HG02852 (cell line): ENCODE measurements around the gene SERINC2.
A peak's percentile ranks its signal among the peaks of the same experiment; 100 is the strongest.
"Not testable (repeated sequence)": the region's sequence is repeated elsewhere in the genome, so short reads cannot be mapped to it uniquely, and the experiment has no call there.

Experiments
- ATAC-seq: cut with Tn5 transposase; IDR thresholded peaks from one replicate; pipeline ENCODE4 v1.9.1; 2021; ENCODE audit warnings: mild to moderate bottlenecking, moderate library complexity; ENCODE audit not compliant: unreplicated experiment

The SERINC2 gene

DNA sequence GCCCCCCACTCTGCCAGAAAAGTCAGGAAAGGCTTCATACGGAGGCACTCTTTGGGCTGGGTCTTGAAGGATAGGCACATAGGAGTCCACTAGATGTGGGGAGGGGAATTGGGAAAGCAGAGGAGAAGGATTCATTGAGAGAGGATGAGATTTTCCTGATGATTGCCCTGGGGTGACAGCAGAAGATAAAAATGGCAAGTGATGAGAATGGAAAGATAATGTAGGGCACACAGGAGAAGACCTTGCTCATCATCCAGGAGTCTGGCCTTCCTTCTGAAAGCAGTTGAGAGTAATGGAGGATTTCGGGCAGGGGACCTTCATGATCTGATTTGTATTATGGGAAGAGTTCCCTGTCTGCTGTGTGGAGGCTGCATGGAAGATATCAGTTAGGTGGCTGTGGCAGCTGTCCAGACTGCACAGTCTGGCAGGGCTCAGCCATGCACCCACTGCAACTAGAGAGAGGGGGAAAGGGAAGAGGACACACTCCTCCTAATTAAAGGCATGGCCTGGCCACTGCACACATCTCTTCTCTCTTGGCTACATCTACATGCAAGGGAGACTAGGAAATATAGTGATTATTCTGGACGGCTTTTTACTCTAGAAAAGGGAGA is 30.5 kb upstream of the SERINC2 start:
- no peak for ATAC-seq

DNA sequence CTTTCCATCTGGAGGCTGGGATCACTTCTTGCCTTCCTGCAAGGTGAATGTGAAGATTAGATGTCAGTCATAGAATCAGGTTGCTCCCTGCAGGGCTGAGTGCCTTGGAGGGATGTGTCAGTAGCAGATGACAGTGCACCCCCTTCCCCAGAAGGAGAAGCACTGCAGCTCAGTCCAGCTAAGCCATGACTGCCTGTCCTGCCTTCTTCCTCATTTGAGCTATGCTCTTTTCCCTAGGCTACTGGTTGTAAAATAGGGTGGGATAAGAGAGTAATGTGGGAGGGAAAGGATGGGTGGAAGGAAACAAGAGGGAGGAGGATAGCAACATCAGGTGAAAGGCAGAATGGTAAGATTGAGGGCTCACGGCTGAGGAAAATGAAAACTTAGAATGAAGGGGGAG is 29.0 kb upstream of the SERINC2 start:
- ATAC-seq = no peak

DNA sequence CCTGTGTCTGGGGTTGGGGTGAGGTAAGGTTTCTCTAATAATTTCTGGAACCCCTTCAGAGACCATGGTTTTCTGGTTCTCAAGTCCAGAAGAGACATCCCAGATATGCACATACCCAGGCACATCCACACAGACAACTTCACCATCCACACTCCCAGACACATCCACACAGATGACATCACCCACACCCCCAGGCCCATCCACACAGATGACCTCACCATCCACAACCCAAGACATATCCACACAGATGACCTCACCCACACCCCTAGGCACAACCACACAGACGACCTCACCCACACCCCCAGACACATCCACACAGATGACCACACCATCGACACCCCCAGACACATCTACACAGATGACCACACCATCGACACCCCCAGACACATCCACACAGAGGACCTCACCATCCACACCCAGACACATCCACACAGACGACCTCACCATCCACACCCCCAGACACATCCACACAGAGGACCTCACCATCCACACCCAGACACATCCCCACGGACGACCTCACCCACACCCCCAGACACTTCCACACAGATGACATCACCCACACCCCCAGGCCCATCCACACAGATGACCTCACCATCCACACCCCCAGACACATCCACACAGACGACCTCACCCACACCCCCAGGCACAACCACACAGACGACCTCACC is 26.3 kb upstream of the SERINC2 start:
- not testable (repeated sequence) for ATAC-seq

DNA sequence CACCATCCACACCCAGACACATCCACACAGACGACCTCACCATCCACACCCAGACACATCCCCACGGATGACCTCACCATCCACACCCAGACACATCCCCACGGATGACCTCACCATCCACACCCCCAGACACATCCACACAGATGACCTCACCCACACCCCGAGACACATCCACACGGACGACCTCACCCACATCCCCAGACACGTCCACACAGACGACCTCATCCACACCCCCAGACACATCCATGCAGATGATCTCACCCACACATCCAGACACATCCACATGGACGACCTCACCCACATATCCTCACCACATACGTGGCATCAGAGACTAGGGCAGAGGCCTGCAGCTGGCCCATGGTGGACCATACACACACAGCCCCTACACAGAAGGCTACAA is 25.4 kb upstream of the SERINC2 start:
- no peak for ATAC-seq

DNA sequence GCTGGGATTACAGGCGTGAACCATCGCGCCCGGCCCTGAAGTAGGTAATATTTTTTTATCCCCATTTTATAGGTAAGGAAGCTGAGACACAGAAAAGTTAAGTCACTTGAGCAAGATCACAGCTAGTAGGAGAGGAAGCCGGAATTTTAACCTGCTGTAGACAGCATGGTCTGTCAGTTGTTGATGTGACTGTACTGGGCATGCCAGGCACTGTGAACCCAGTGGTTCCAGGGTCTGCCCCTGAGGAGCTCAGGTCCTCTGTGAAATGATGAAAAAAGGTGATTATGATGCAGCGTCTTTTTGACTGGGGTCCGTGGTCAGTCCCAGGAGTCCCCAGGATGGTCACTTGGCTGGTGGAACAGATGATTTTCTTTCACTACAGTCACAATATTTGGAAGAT is 23.4 kb upstream of the SERINC2 start:
- no peak for ATAC-seq

DNA sequence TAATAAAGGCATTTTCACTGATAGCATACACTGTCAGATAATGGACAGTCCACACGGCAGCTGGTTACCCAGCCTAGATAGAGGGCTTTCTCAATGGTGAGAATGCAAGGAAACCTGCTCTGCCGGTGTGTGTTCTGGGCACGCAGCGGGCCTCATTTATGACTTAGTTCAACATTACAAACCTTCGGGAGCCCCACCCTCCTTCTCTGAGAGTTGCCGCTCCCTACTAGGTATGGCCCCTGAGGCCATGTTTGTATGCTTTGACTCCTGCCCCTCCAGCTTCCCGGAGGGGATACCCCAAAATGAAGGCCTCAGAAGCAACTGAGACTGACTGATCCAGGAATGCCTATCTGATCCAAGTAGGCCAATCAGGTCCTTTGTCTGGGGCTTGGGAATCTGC is 22.9 kb upstream of the SERINC2 start:
- ATAC-seq = no peak

DNA sequence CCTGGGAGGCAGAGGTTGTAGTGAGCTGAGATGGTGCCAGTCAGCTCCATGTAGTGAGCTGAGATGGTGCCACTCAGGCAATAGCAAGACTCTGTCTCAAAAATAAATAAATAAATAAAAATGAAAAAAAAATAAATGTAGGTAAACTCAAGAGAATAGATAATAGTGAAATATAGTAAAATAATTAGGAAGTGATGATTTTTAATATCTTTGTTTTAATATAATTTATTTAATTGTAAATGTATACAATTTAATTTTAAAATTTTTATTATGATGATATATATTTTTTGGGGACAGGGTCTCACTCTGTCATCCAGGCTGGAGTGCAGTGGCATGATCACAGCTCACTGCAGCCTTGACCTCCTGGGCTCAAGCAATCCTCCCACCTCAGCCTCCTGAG is 19.6 kb upstream of the SERINC2 start:
- no peak for ATAC-seq

DNA sequence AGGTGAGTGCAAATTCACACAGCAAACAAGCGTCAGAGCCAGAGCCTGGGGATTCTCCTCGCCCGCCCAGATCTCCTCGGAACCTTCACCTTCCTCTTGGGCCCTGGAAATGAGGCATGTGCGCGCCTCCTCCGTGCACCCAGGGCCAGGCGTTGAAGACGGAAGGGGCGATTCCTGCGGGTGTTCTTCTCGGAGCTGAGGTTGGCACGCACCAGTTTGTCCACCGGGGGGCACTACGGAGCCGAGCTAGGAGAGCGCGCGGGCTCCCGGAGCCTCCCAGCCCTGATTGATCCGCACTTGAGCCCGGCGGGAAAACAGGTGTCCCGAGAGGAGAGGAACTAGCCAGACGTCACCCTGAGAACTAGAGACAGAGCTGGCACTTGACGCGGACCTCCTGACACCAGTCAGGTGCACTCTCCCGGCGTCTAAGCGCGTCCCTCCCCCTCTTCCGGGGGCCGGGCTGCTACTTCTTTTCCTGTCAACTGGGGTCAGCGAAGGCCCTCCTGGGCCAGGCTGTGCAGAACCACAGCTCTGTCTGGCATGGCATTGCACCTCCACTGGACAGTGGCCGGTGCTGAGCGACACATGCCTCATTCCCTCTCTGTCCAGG is 18.3 kb upstream of the SERINC2 start:
- peak; percentile 57 for ATAC-seq

DNA sequence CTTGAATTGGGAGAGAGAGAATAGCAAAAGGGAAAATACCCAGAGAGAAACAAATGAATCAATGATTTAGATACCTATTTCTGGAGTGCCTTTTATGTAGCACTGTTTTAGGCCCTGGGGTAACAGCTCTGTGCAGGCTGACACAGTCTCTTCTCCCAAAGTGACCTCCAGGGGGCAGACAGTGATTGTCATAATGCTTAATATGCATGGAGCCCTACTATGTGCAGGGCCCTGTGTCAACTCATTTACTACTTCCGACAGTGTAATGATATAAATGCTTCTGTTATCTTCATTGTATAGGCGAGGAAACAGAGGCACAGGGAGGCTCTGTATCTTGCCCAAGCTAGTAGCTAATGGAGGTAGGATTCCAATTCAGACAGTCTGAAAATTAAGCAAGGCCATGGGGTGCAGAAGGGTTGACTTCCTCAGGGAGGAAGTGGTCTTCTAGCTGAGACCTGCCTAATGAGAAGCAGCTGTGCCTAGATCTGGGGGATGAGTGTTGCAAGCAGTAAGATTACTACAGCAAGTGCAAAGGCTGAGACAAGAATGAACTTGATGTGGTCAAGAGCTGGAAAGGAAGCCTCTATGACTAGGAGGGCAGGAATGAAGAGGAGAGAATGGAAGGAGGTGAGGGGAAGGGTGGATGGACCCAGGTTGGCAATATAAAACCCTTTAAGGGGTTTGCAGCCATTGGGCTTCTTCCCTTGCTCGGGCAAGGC is 16.2 kb upstream of the SERINC2 start:
- ATAC-seq = no peak

DNA sequence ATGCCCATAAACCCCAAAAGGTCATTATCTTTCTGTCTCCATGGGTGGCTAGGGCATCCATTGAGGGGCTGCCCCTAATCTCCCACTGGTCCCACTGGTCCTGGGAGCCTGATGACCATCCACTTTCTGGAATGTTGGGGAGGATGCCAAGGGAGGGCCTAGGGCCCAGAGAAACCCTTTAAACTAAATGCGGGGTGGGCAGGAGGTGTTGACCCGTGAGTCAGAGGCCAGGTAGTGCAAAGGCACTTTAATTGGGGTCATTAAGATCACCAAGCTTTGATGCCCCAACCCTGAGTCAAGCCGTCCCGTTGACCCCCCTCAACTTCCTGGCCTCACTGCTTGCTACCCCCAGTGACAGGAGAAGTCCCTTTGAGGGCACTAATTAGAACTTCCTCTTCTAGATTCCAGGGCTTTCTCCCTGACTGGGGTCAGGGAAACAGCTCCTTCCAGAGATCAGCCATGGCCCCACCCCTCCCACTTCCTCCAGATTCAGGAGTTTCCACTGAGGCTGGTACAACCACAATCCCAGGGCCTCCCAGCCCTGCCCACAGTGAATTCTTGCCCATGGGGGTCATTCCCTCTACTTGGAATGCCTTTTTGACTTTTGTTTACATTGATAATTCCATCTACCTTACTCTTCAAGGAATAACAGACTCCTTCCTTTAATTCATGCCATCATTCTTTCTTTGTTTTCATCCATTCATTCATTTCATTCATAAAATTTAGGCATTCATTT is 15.5 kb upstream of the SERINC2 start:
- no peak for ATAC-seq

DNA sequence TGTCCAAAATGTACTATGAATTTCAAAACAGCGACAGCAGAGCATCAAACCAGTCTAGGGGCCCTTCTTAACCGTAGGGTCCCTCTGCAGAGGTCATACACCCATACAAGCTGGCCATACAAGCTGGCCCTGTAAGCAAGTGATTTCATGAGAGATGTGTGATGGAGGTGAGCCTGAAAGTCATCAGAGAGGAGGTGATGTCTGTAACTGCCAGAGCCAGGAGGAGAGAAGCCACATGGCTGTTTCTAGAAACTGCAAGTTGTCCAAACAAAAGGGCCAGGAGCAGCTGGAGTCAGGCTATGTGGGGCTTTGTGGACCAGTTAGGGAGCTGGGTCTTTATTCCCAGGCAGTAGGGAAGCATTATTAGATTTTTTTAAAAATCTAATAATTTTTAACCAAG is 14.8 kb upstream of the SERINC2 start:
- no peak for ATAC-seq

DNA sequence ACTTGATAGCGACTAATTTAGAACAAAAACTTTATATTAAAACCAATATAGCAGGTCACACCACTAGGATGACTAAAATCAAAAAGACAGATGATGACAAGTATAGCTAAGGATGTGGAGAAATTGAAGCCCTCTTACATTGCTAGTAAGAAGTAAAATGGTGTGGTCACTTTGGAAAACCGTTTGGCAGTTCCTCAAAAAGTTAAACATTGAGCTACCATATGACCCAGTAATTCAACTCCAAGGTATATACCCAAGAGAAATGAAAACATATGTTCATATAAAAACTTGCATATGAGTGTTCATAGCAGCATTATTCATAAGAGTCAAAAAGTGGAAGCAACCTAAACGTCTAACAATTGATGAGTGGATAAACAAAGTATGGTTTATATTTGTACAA is 13.0 kb upstream of the SERINC2 start:
- ATAC-seq = no peak

DNA sequence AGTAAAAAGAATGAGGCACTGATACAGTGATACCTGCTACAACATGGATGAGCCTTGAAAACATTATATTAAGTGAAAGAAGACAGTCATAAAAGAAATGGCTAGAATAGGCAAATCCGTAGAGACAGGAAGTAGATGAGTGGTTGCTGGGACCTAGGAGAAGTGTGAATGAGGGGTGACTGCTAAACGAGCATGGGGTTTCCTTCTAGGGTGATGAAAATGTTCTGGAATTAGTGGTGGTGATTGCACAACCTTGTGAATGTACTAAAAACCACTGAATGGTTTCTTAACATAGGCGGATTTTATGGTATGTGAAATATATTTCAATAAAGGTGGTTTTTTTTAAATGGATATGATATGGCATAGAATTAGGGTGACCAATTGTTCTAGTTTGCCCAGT is 12.6 kb upstream of the SERINC2 start:
- no peak for ATAC-seq

DNA sequence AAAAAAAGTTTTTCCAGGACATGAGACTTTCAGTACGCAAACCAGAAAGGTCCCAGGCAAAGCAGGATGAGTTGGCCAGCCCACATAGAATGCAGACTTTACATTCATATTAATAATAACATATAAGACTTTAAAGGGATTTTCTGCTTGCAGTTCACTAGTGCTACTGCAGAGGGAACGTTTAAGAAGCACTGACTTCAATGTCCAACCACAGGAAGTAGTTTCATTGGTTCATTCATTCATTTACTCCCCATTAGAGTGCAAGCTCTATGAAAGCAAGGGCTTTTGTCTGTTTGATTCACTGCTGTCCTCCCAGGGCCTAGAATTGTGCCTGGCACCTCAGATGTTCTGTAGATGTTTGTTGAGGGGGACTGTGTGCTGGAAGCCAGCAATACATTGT is 11.8 kb upstream of the SERINC2 start:
- no peak for ATAC-seq

DNA sequence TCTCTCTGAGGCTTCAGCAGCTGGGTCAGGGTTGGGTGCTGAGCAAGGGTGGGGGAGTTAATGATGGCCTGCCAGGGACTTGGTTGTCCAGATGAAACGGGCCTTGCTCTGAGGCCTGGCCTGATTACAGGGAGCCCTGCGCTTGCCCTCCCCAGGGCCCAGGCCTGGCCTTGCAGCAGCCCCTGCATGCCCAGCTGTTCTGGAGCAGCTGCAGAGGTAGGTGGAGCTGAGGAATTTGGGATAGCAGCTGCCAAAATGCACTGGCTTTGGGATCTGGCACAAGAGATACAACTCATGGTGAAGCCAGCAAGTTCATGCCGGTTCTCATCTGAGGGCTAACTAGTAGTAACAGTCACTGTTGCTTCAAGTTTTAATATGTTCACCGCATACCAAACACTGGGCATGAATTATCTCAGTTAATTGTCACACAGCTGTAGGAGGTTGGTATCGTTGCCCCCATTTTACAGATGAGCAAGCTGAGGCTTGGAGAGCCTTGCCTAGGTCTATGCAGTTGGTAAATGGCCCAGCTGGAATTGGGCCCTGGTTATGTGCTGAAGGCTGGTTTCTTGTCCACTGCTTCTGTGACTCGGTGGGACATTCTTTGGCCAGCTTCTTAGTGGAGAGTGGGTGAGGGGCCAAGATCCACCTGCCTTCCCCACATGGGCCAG is 7.3 kb upstream of the SERINC2 start:
- no peak for ATAC-seq

DNA sequence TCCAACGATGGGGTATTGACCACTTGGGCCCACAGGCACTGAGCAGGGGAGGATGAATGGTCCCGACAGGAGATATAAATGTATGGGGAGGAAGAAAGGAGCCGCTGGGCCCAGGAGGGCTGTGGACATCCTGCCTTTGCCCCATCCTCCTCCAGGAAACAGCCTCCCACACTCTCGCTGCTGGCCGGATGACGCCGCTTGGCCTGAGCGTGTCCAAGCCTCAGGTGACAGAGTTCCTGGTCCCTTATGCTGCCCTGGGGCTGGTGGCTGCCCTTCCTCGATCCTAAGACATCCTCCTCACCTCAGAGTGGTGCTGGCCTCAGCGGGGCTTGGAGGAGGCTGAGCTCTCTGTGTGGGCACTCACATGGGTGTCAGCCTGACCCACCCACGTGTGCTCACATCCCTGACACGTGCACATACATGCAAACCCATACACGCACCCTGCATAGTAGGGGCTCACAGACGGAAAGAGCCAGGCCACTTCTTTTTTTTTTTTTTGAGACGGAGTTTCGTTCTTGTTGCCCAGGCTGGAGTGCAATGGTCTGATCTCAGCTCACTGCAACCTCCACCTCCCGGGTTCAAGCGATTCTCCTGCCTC is 5.9 kb upstream of the SERINC2 start:
- ATAC-seq = no peak

DNA sequence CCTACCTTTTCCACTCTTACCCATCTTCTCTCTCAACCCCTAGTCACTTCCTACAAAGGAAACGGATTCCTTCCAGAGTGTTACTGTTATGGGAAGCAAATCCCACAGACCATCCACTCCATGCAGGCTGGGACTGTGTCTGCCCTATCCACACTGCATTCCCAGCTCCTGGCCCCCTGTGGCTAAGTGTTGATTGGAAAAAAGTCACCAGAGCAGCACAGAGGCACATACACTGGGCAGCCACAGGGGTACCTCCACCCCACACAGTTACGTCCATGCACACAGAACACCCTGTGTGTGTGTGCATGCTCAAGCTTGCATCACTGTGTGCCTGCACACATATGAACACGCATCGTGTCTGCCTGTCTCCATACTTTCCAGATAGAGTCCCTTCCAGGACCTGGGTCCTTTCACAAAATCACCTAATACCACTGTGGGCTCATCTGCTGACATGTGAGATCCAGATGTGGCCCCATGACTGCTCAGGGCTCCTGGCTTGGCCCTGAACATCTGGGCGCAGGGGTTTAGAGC is 4.2 kb upstream of the SERINC2 start:
- no peak for ATAC-seq

DNA sequence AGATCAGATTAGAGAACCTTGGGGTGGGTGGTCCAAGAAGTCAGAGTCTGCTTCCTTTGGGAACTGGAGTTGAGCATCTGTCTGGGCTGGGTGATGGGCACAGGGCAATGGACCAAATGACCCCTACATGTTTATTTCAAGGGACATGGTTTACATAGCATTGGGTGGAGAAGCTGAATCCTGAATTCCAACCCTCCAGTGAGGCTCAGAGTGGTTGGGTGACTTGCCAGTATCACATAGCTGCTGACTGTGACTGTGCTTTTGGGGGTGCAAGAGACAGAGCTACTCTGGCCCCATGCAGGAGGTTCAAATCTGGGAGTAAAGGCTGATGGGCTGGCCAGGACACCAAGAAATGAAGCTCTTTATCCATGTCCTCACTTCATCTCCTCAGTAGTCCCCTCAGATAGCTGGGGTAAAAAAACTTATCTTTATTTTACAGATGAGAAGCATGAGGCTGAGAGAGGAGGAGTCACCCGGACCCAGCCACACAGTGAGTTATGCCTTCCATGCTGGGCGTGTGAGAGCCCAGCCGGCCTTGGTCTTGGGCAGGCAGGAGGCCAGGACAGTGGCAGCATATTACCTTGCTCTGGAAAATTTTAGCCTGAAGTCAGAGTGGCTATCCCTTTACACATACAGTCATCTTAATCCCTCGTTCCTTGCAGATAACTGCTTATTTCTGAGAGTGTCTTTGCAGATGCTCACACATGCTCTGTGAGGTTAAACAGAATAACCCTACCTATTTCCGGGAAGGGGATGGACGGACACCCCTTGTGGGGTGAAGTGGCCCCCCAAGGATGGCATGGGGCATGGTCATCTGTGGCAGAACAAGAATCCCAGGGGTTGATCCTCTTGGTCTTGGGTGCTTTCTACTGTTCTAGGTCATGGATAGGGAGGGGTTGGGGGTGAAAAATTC is 2.8 kb upstream of the SERINC2 start:
- no peak for ATAC-seq

DNA sequence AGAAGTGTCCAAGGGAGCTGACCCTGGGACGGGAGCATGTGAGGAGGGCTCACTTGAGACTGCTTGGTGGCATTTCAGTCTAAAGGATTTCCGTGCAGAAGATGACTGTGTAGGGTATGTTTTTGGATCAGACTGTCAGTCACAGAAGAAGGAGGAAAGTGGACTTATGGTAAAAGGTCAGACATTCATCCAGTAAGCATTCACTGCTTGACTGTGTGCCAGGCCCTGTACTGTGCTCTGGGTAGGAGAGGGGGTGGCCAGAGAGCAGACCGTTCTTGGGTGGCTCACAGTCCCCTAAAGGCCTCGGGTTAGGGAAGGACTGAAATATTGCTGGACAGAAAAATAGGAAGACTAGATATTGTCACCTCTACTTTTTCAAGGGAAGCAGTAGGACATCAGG is 2.1 kb upstream of the SERINC2 start:
- no peak for ATAC-seq
